22Rv1 (cell line): Measurements from ENCODE around the gene RIPK1.
A peak's percentile ranks its signal among the peaks of the same experiment; 100 is the strongest.

Experiments
- ZFX ChIP-seq: fragments of 450-650 bp; IDR thresholded peaks from 2 replicates; pipeline ENCODE4 v1.6.1; 2017; ENCODE audit warnings: antibody characterized with exemption, borderline replicate concordance
- TF ChIP-seq, protein P1 (sequence below): fragments of 450-650 bp; IDR thresholded peaks from 2 replicates; pipeline ENCODE4 v1.5.1; 2017; ENCODE audit warnings: mild to moderate bottlenecking

GRCh38 chr6:3068329-3069214, at the start of gene RIPK1:
- TF ChIP-seq, protein P1, sequence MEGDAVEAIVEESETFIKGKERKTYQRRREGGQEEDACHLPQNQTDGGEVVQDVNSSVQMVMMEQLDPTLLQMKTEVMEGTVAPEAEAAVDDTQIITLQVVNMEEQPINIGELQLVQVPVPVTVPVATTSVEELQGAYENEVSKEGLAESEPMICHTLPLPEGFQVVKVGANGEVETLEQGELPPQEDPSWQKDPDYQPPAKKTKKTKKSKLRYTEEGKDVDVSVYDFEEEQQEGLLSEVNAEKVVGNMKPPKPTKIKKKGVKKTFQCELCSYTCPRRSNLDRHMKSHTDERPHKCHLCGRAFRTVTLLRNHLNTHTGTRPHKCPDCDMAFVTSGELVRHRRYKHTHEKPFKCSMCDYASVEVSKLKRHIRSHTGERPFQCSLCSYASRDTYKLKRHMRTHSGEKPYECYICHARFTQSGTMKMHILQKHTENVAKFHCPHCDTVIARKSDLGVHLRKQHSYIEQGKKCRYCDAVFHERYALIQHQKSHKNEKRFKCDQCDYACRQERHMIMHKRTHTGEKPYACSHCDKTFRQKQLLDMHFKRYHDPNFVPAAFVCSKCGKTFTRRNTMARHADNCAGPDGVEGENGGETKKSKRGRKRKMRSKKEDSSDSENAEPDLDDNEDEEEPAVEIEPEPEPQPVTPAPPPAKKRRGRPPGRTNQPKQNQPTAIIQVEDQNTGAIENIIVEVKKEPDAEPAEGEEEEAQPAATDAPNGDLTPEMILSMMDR = peak; percentile 51
- TF ChIP-seq ZFX = no peak
